Measurements from ENCODE around the gene MIB2.

The MIB2 gene

DNA sequence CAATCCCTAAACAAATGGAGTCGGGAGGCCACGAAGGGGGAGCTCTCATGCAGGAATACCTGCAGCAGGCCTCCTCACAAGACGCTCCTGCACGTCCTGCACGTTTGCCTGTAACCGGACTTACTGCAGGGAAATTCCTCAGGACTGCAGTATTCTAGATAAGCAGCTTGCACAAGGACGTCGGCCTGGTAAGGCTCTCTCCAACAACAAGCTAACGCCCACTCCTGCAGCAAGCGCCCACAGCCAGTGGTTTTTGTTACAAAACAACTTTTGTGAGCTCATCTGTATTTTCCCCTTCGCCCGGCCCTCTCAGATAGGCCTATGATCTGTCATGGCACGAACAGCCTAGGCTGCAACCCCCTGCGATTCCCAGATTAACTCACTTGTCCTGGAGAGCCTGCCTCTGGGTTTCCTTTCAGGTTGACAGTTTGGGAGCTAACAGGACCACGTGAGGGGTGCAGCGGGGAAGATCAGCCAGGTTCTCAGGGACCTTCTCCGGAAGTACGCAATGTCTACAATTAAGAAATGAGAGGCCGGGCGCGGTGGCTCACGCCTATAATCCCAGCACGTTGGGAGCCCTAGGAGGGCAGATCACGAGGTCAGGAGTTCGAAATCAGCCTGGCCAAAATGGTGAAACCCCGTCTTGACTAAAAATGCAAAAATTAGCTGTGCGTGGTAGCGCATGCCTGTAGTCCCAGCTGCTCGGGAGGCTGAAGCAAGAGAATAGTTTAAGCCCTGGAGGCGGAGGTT, 921 bp upstream of the MIB2 start:
- DNase-seq (ENCODE audit: low spot score) = peak; percentile 75

DNA sequence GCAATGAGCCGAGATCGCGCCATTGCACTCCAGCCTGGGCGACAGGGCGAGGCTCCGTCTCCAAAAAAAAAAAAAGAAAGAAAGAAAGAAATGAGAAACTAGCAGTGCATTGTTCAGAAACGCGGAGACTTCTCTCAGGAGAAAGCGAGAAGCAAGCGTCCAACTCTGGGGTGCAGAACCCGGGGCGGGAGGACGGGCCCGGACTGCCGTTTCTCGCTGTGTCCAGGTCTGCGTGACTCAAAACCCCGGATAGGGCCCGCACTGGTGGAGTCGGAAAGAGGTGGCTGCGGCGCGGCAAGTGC, 395 bp upstream of the MIB2 start:
- no peak for DNase-seq (ENCODE audit: low spot score)

DNA sequence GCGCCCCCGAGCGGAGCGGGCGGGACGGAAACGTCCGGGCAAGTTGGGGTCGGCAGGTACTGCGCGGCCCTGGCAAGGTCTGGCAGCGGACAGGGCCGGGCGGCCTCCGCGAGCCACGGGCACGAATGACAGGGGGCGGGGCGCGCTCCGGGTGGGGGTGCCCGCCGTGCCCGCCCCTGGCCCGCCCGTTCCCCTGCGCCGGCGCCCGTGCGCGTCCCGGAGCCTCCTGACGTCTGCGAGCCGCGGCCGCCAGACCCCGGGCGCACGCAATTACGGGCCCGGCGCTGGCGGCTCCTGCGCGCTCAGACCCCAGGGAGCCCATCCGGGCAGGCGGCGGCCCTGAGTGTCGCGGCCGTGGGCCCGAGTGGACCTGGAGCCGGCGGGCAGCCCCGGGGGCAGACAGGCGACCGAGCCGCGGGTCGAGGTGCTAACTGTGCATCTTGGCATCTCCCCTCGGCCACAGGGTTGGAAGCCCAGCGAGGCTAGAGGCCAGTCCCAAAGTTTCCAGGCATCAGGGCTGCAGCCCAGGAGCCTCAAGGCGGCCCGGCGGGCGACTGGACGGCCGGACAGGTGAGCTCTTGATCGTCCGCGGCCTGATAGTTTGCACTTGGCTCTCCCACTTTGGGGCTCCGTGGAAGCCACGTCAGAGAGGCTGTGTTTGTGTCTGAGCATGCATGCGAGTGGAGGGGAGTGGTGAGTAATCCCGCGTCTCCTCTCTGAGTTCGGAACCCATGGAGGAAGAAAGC, 918 bp downstream of the MIB2 start:
- peak; percentile 73 for DNase-seq (ENCODE audit: low spot score)

DNA sequence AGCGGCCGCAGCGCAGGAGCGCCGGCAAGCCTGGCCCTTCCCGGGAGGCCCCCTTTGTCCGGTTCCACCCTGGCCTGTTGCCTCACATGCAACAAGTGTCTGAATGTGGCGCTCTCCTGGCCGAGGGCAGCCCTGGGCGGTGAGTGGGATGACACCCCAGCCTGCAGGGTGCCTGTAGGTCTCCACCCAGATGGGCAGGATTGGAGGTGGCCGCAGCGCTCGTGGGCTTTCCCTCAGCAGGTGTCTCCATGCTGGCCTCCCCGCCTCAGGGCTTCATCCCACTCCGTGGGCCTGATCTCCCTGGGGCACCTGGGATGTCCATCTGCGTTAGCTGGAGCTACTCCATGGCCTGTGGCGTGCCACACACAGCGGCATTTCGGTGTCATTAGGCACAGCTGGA, 1.5 kb downstream of the MIB2 start:
- no peak for DNase-seq (ENCODE audit: low spot score)

GRCh38 chr1:1617516-1617915, 2.2 kb downstream of the MIB2 start:
- DNase-seq (ENCODE audit: low spot score) = no peak

DNA sequence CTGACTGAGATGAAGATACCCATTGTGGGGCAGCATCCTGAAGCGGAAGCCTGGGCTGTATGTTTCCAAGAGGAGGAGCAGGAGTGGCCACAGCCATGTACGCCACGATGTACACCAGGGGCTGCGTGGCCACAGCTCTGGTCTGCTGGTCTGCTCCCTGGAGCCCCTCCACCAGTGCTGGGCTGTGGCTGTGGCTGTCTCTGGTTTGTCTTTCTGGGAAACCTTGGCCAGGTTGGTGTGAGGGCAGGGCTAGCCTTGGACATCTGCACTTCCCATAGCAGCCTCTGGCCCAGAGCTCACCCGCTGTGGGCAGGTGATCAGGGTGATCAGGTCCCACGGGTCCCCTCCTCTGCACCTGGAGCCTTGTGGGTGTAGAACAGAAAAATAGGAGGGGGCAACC, 2.6 kb downstream of the MIB2 start:
- DNase-seq (ENCODE audit: low spot score) = no peak

DNA sequence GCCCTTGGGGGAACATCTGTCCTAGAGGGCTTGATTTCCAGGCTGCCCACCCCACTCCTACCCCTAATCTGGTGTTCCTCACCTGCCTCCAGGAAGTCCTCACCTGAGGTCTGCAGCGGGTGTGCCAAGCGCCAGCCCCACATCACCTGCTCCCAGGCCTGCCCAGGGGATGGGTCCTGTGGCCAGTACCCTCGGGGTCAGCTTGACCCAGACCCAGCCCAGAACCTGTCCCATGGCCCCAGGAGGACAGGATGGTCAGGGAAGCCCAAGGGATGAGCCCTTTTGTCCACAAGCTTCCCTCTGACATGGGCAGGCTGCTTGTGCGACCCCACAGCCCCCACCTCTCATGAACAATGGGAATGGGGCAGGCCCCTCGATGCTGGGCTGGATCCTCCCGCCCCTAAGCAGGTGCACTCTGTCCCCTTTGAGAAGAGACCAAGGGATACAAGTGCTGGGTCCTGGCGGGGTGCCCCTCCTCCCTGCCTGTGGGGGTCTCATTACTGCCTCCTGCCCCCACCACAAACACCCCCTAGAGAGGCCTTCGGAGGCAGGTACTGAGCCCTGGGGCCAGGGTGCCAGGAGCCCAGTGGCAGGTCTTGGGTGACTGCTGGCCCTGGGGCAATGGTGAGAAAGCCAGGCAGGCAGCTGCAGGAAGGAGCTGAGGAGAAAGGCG, 3.2 kb downstream of the MIB2 start:
- no peak for DNase-seq (ENCODE audit: low spot score)

GRCh38 chr1:1619917-1620361, 4.6 kb downstream of the MIB2 start:
- DNase-seq (ENCODE audit: low spot score) = no peak

DNA sequence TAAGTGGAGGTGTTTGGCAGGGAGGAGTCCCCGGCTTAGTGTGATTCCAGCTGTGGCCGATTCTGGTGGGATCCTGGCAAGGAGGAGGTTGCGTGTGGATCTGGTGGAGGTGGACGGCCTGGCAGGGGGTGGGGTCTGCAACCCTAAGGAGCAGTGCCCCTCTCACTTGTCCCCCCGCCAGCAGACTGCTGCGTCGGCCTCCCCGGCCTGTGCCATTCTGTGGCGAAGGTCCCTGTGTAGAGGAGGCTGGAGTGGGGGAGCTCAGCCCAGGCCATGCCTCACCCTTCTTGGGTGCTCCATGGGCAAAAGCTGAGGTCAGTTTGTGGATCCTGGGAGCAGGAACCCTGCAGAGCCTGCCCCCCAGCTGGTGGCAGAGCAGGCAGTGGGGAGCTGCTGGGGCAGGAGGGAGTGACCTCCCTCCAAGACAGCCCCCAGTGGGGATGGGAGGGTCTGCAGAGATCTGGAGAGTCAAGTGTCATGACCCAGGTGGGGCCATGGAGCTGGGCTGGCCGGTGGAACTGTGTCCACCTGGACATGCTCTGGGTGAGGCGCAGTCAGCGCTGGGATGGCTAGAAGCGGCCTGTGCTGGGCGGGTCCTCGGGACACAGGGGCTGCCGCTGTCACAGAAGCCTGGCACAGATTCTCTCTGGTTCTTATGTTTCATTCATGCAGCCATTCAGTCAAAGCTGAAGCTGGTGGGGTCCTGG, 5.3 kb downstream of the MIB2 start:
- DNase-seq (ENCODE audit: low spot score) = no peak

DNA sequence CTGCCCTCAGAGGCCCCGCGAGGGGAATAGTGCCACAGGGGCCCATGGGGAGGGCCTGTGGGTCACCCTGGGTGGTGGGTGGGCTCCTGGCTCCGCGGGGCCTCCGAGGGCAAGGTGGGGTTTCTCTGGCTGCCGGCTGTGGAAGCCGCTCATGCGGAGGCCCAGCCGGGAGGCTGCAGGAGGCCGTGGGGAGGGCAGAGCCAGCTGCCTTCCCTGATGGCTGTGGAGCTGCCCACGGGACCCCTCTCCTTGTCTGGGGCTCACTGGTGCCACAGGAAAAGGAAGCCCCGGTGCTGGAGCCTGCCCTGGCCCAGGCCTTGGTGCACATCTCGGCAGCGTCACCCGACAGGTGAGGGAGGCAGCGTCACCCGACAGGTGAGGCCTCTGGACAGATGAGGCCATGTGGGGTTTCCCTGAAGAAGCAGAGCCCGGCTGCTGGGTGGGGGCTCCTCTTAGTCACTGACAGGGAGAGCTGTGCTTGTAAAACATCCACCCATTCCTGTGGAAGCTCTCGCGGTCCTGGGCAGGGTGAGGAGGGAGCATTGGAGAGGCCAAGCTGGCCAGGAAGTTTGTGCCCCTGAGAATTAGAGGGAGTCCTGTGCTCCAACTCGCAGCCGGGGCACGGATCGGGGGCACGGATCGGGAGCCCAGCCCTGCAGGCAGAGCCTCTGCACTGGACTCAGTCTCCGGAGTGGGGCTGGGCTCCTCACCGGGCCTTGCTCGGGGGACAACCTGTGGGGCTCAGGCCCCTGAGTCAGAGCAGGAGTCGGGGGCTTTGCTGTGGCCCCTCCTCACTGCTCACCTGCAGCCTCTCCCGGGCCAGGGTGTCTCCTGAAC, 6.1 kb downstream of the MIB2 start:
- no peak for DNase-seq (ENCODE audit: low spot score)

- DNase-seq (ENCODE audit: low spot score) = no peak
Measured at GRCh38 chr1:1622010-1622787, 6.9 kb downstream of the MIB2 start.

DNA sequence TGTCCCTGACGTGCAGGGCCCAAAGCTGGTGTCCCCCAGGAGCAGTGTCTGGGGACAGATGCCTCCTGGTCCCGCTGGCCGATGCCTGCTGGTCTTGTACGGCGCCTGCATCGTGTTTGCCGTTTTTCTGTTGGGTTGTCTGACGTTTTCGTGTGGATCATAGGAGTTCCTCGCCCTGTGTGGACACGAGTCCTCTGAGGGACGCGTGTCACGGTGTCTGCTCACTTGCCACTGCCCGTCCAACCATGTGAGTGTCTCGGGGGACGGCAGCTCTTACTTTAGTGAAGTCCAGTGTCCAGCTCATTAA, 7.4 kb downstream of the MIB2 start:
- no peak for DNase-seq (ENCODE audit: low spot score)

DNA sequence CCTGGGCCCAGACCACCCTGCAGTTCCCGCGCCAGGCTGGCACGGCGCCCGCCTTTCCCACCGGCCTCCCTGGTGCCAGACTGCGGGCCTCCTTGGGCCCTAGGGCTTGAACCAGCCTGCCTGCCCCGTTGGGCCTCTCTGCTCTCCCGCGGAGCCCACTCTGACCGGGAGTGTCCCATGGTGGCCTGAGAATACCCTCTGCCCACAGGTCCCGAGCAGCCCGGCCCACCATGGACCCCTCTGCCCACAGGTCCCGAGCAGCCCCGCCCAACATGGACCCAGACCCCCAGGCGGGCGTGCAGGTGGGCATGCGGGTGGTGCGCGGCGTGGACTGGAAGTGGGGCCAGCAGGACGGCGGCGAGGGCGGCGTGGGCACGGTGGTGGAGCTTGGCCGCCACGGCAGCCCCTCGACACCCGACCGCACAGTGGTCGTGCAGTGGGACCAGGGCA, 7.9 kb downstream of the MIB2 start:
- DNase-seq (ENCODE audit: low spot score) = no peak

DNA sequence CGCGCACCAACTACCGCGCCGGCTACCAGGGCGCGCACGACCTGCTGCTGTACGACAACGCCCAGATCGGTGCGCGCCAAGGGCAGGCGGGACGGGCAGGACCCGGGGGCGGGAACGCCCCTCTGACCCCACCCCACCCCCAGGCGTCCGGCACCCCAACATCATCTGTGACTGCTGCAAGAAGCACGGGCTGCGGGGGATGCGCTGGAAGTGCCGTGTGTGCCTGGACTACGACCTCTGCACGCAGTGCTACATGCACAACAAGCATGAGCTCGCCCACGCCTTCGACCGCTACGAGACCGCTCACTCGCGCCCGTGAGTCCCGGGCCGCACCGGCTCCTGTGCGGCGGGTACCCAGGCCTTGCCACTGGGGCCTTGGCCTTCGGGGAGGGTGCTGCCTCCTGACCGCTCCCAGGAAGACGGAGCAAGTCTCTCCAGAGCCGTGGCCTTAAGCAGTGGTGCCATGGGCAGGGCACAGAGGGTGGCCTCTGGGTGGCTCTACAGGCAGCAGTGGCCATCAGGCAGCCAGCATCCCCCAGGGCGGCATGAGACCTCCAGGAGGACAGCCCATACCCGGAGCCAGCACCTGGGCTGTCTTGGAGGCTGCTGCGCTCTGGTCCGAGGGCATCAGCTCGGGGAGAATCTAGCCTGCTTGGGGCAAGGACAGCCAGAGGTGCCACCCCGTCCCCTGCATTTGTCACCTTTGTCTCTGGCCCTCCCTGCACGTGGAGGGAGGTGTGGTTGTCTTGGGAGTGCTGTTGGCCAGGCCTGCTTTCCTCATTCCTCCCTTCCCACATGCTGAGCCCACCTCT, 8.5 kb downstream of the MIB2 start:
- DNase-seq (ENCODE audit: low spot score) = no peak

DNA sequence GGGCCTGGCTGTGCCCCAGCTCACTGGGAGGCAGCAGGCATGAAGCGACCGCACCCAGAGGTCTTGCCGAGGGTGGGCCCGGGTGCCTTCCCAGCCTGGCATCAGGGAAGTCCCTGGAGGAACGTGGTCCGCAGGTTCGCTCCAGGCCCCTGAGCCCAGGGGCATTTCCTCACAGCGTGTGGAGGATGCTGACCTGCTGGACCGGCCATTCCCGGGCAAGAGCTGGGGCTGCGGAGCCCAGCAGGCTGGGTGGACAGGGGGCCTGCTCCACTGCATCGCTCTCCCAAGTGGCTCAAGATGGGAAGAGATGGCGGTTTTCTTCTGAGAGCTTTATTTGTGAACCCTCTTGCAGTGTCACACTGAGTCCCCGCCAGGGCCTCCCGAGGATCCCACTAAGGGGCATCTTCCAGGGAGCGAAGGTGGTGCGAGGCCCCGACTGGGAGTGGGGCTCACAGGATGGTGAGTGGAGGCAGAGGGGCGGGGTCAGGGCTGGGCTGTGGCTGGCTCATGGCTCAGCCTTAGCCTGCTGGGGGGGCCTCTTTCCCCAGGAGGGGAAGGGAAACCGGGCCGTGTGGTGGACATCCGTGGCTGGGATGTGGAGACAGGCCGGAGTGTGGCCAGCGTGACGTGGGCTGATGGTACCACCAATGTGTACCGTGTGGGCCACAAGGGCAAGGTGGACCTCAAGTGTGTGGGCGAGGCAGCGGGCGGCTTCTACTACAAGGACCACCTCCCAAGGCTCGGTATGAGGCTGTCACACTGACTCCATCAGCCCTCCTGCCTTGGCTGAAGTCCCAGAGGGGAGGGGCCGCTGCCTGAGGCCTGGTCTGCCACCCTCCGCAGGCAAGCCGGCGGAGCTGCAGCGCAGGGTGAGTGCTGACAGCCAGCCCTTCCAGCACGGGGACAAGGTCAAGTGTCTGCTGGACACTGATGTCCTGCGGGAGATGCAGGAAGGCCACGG, 9.4 kb downstream of the MIB2 start:
- no peak for DNase-seq (ENCODE audit: low spot score)

GRCh38 chr1:1625404-1625775, 10.1 kb downstream of the MIB2 start:
- no peak for DNase-seq (ENCODE audit: low spot score)

- DNase-seq (ENCODE audit: low spot score) = no peak
Measured at GRCh38 chr1:1625824-1626206, 10.5 kb downstream of the MIB2 start.

DNA sequence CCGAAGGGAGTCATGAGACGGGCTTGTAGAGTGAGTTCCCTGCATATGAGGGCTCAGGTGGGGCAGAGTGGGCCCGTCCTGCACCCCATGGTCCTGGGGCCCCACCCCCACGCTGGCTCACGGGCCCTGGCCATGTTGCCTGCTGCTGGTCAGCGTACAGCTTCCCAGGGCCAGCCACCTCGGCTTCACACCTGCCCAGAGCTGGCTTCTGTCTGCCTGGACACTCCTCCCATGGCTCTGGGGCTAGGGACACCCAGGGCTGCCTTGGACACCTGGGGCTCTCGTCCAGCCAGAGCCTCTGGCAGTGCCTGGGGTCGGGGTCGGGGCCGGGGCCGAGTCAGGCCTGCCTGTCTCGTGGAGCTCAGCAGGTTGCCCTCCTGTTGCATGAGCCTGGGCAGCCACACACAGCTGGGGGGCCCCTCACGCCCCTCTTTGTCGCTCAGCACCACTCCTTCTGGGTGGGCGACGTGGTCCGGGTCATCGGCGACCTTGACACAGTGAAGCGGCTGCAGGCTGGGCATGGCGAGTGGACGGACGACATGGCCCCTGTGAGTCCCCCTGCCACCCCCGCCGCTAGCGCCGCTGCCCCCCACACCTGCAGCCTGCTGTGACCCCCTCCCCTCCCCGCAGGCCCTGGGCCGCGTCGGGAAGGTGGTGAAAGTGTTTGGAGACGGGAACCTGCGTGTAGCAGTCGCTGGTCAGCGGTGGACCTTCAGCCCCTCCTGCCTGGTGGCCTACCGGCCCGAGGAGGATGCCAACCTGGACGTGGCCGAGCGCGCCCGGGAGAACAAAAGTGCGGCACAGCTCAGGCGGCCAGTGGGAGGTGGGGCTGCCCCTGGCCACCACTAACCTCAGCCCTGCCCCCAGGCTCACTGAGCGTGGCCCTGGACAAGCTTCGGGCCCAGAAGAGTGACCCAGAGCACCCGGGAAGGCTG, 11.2 kb downstream of the MIB2 start:
- no peak for DNase-seq (ENCODE audit: low spot score)
